Measurements from ENCODE around the gene COL20A1.
"Not testable (repeated sequence)": the region's sequence is repeated elsewhere in the genome, so short reads cannot be mapped to it uniquely, and the experiment has no call there.

Gene COL20A1

DNA sequence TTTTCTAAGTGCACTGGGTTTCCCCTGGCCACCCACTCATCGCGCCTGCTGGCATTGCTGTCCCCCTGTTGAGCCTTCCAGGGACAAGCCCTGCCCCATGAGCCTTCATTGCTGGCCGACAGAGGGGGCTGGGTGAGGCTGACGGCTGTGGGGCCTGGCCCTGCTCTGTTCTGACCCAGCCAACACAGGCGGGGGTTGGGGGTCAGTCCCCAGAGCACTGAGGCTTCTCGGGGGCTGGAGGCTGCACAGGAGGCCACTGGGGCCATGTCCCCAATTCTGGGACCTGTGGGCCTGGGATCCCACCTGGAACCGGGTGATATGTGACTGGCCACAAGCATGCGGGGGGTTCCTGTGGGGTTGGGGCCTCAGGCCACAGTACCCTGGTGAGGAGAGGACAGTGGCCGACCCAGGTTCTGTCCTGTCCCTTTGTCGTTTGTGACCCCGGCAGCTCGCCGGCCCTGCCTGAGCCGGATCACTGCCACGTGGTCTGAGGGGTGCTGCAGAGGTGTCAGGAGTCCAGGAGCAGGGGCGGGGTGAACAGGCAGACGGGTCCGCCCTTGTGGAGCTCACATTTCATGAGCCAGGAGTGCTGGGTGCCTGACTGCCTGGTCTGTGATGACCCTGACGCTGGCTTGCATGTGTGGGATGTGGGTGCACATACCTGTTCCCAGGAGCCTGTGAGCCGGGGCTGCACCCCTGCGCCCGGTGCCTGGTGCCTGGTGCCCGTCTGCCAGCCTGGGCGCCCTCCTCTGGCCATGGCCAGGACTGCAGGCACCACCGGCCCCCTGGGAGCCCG is 2.1 kb upstream of the COL20A1 start:
- DNase-seq (ENCODE audit: low spot score) = peak; percentile 53

GRCh38 chr20:63291811-63292210 is 1.2 kb upstream of the COL20A1 start:
- no peak for DNase-seq (ENCODE audit: low spot score)

- DNase-seq (ENCODE audit: low spot score) = no peak
Measured at GRCh38 chr20:63292292-63292701, 689 bp upstream of the COL20A1 start.

- DNase-seq (ENCODE audit: low spot score) = no peak
Measured at GRCh38 chr20:63293456-63293855, 470 bp downstream of the COL20A1 start.

DNA sequence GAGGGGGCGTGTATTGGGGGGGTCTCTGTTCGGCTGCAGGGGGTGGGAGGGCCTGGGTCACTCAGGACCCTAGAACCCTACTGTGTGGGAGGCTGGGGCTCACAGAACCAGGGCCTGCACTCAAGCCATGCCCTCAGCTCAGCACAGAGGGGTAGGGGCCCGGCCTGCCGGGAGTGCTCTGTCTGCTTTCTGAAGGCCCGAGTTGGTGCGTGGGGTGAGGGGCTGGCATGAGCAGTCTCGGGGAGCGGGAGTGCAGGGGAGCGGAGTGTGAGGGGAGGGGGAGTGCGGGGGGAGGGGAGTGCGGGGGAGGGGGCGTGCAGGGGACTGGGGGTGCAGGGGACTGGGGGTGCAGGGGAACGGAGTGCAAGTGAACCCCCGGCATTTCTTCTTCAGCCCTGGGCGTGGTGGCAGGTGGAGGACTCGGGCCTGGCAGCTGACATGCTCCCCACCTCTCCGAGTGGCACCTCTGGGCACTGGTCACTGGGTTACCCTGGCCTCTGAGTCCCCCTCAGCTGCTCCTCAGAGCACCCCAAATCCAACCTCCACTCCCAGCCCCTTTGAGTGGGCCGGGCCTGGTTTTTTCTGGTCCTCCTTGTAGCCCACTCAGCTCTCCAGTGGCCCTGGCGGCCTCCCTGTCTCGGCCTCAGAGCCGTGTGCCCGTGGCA is 1.0 kb downstream of the COL20A1 start:
- no peak for DNase-seq (ENCODE audit: low spot score)

GRCh38 chr20:63294536-63294900 is 1.5 kb downstream of the COL20A1 start:
- DNase-seq (ENCODE audit: low spot score) = no peak

DNA sequence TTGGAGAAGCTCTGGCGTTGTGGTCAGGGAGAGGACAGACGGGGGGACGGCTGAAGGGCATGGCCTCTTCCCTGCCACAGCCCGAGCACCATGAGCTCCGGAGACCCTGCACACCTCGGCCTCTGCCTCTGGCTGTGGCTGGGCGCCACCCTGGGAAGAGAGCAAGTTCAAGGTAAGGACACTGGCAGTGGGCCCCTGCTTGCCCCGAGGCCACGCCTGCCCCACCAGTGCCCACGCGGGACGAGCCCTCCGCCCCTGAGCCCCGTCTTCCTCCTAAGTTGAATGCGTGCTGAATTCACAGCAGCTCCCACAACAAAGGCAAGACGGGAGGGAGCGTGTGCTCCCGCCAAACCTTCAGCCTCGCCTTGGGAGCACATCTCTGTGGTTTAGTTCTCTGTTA is 2.0 kb downstream of the COL20A1 start:
- DNase-seq (ENCODE audit: low spot score) = no peak

GRCh38 chr20:63295422-63295821 is 2.4 kb downstream of the COL20A1 start:
- no peak for DNase-seq (ENCODE audit: low spot score)

GRCh38 chr20:63295846-63296245 is 2.9 kb downstream of the COL20A1 start:
- DNase-seq (ENCODE audit: low spot score) = no peak

DNA sequence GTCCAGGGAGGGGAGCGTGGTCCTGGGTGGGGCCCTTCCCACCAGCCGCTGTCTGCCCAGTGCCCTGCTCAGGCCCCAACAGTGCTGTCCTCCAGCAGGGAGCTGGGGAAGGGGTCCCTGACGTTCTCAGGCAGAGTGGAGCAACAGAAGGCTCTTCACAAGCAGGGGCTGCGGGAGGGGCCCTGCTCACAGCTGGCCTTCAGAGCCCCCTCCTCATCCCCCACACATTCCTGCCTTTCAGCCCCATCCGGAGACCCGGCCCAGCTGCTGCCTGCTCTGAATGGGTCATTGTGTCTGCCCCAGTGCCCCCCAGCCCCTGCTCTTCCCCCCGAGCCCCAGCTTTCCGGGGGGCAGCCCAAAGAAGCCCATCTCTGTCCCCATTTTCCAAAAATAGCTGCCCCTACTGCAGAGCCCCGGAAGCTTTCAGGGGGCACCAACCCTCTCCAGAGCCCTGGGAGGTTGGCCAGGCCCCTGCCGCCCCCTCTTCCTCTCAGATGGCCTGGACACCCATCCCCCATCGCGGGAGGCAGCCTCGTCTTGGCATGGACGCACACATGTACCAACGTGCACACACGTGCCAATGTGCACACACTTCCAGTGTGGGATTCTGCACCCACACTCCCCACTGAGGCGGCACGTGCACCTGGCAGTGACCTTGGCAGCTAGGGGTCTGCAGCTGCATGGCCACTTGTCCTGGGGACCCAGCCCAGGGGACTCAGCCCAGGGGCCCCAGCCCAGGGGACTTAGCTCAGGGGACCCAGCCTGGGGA is 3.7 kb downstream of the COL20A1 start:
- no peak for DNase-seq (ENCODE audit: low spot score)

- no peak for DNase-seq (ENCODE audit: low spot score)
Measured at GRCh38 chr20:63297371-63297781, 4.4 kb downstream of the COL20A1 start.

GRCh38 chr20:63297796-63298572 is 5.0 kb downstream of the COL20A1 start:
- DNase-seq (ENCODE audit: low spot score) = no peak

- DNase-seq (ENCODE audit: low spot score) = no peak
Measured at GRCh38 chr20:63298731-63299312, 5.8 kb downstream of the COL20A1 start.

GRCh38 chr20:63301671-63302070 is 8.7 kb downstream of the COL20A1 start:
- no peak for DNase-seq (ENCODE audit: low spot score)

- DNase-seq (ENCODE audit: low spot score) = no peak
Measured at GRCh38 chr20:63303095-63303666, 10.2 kb downstream of the COL20A1 start.

DNA sequence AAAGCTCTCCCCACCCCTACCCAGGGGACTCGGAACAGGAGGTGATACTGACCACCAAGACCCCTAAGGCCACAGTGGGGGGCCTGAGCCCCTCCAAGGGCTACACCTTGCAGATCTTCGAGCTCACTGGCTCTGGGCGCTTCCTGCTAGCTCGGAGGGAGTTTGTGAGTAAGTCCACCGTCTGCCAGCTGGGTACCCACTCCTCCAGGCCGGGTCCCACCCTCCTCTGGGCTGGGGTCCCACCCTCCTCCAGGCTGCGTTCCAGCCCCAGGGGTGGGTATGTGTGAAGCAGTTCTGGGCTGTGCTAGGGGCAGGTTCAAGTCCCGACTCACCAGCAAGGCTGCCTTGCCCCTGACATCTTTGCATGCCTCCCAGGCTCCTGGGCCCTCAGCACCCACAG is 12.4 kb downstream of the COL20A1 start:
- no peak for DNase-seq (ENCODE audit: low spot score)

DNA sequence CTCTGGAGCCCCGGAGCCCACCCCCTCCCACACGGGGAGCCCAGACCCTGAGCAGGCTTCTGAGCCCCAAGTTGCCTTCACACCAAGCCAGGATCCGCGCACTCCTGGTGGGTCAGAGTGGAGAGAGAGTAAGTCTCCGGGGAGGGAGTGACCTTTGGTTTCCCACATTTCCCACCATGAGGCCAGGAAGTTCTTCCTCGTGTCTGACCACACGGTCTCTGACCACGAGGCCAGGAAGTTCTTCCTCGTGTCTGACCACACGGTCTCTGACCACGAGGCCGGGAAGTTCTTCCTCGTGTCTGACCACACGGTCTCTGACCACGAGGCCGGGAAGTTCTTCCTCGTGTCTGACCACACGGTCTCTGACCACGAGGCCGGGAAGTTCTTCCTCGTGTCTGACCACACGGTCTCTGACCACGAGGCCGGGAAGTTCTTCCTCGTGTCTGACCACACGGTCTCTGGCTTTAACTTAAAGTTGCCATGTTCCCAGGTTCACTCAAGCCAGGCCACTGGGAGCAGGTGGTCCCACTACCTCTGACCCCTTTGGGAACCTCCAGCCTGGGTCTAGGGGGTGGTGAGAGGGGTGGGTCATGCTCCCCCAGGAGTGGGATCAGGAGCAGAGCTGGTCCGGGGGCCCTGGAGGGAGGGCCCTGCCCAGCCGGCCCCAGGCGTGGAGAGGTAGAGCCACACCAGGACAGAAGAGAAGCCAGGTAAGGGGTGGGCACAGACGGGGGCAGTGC is 13.1 kb downstream of the COL20A1 start:
- DNase-seq (ENCODE audit: low spot score) = not testable (repeated sequence)

GRCh38 chr20:63306673-63307537 is 13.9 kb downstream of the COL20A1 start:
- no peak for DNase-seq (ENCODE audit: low spot score)

DNA sequence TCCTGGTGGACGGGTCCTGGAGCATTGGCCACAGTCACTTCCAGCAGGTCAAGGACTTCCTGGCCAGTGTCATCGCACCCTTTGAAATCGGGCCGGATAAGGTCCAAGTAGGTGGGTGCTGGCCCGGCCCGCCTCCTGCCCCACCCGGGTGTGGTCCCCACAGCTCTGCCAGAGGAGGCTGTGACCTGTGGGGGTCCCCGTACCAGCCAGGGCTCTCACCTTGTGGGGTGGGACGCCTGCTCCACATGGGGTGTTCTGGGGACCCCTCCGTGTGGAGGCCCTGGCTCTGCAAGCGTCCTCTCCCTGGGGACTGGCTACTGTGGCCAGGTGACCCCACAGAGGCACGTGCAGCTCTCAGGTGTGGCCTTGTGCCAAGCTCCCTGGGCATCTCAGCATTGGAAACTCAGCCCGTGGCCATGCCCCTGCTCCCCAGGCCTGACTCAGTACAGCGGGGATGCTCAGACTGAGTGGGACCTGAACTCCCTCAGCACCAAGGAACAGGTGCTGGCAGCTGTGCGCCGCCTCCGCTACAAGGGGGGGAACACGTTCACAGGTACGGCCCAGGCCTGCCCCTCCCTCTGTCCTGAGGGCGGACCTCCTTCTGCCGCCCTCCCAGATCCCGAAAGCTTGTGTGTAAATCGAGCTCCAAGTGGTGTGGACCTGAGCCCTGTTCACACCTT is 14.7 kb downstream of the COL20A1 start:
- no peak for DNase-seq (ENCODE audit: low spot score)
